HG03135 (cell line): ENCODE data around the gene CHST8.
"Not testable (repeated sequence)": the region's sequence is repeated elsewhere in the genome, so short reads cannot be mapped to it uniquely, and the experiment has no call there.

ENCODE experiments used
- ATAC-seq: cut with Tn5 transposase; IDR thresholded peaks from one replicate; pipeline ENCODE4 v1.9.1; 2021; ENCODE audit warnings: mild to moderate bottlenecking, moderate library complexity; ENCODE audit not compliant: unreplicated experiment

CHST8 gene

GRCh38 chr19:33621811-33622504 is at the start of gene CHST8:
CHST8 (plus strand) TSS chr19:33621953; CDS start chr19:33689262, 67,309 bp downstream.
- ATAC-seq: no peak

- ATAC-seq: no peak
These were observed 48.8 kb upstream of the CHST8 start for GRCh38 chr19:33572929-33573328.

GRCh38 chr19:33574824-33575223 is 46.9 kb upstream of the CHST8 start:
- no peak for ATAC-seq

- no peak for ATAC-seq
These were observed 43.1 kb upstream of the CHST8 start for GRCh38 chr19:33578697-33579096.

GRCh38 chr19:33580026-33580644 is 41.6 kb upstream of the CHST8 start:
- no peak for ATAC-seq

GRCh38 chr19:33580645-33581037 is 41.1 kb upstream of the CHST8 start:
- ATAC-seq: no peak

- ATAC-seq: no peak
These were observed 38.8 kb upstream of the CHST8 start for GRCh38 chr19:33582914-33583313.

- no peak for ATAC-seq
These were observed 34.6 kb upstream of the CHST8 start for GRCh38 chr19:33587150-33587549.

- no peak for ATAC-seq
These were observed 31.5 kb upstream of the CHST8 start for GRCh38 chr19:33590224-33590623.

GRCh38 chr19:33595783-33596182 is 26.0 kb upstream of the CHST8 start:
- ATAC-seq: no peak

GRCh38 chr19:33601583-33601982 is 20.2 kb upstream of the CHST8 start:
- ATAC-seq: no peak

GRCh38 chr19:33602576-33603204 is 19.1 kb upstream of the CHST8 start:
- ATAC-seq: no peak

- no peak for ATAC-seq
These were observed 18.4 kb upstream of the CHST8 start for GRCh38 chr19:33603377-33603776.

GRCh38 chr19:33604651-33605050 is 17.1 kb upstream of the CHST8 start:
- ATAC-seq: no peak

- not testable (repeated sequence) for ATAC-seq
These were observed 15.9 kb upstream of the CHST8 start for GRCh38 chr19:33605803-33606295.

GRCh38 chr19:33606556-33606955 is 15.2 kb upstream of the CHST8 start:
- ATAC-seq: no peak

- no peak for ATAC-seq
These were observed 12.4 kb upstream of the CHST8 start for GRCh38 chr19:33609353-33609752.

- ATAC-seq: no peak
These were observed 11.2 kb upstream of the CHST8 start for GRCh38 chr19:33610588-33610987.

GRCh38 chr19:33612928-33613619 is 8.7 kb upstream of the CHST8 start:
- ATAC-seq: no peak

- ATAC-seq: no peak
These were observed 8.1 kb upstream of the CHST8 start for GRCh38 chr19:33613620-33614000.

- ATAC-seq: no peak
These were observed 5.4 kb upstream of the CHST8 start for GRCh38 chr19:33616346-33616745.
